Measurements from ENCODE around the gene CHRM4. TPM values are rescaled to one million over a fixed set of nuclear protein-coding genes. Genes with fewer than 3 reads are reported as not detected.
A peak's percentile ranks its signal among the peaks of the same experiment; 100 is the strongest.

The CHRM4 gene
- total RNA-seq, 1 donor from 2014 or later = 0.19 TPM

- peak; percentile 76 for DNase-seq (ENCODE audit: low read depth)
Observed at GRCh38 chr11:46369458-46370152, 22.0 kb downstream of the CHRM4 start.

GRCh38 chr11:46367916-46368267 lies 23.7 kb downstream of the CHRM4 start:
- no peak for DNase-seq (ENCODE audit: low read depth)

- DNase-seq (ENCODE audit: low read depth) = peak; percentile 63
Observed at GRCh38 chr11:46367244-46367915, 24.2 kb downstream of the CHRM4 start.

- DNase-seq (ENCODE audit: low read depth) = no peak
Observed at GRCh38 chr11:46366661-46367161, 24.9 kb downstream of the CHRM4 start.

- no peak for DNase-seq (ENCODE audit: low read depth)
Observed at GRCh38 chr11:46366260-46366659, 25.3 kb downstream of the CHRM4 start.

GRCh38 chr11:46364791-46365190 lies 26.8 kb downstream of the CHRM4 start:
- DNase-seq (ENCODE audit: low read depth) = no peak

GRCh38 chr11:46364056-46364455 lies 27.5 kb downstream of the CHRM4 start:
- no peak for DNase-seq (ENCODE audit: low read depth)

- peak; percentile 98 for DNase-seq (ENCODE audit: low read depth)
Observed at GRCh38 chr11:46363455-46364005, 28.0 kb downstream of the CHRM4 start.

- DNase-seq (ENCODE audit: low read depth) = peak; percentile 88
Observed at GRCh38 chr11:46363031-46363407, 28.6 kb downstream of the CHRM4 start.

GRCh38 chr11:46362156-46363030 lies 29.2 kb downstream of the CHRM4 start:
- DNase-seq (ENCODE audit: low read depth) = no peak

- DNase-seq (ENCODE audit: low read depth) = peak; percentile 92
Observed at GRCh38 chr11:46361283-46362155, 30.1 kb downstream of the CHRM4 start.

- DNase-seq (ENCODE audit: low read depth) = no peak
Observed at GRCh38 chr11:46360878-46361277, 30.7 kb downstream of the CHRM4 start.

- DNase-seq (ENCODE audit: low read depth) = no peak
Observed at GRCh38 chr11:46359953-46360352, 31.6 kb downstream of the CHRM4 start.

GRCh38 chr11:46357483-46357936 lies 34.1 kb downstream of the CHRM4 start:
- no peak for DNase-seq (ENCODE audit: low read depth)

- DNase-seq (ENCODE audit: low read depth) = no peak
Observed at GRCh38 chr11:46356924-46357482, 34.6 kb downstream of the CHRM4 start.

GRCh38 chr11:46353698-46354097 lies 37.9 kb downstream of the CHRM4 start:
- DNase-seq (ENCODE audit: low read depth) = no peak

- DNase-seq (ENCODE audit: low read depth) = peak; percentile 60
Observed at GRCh38 chr11:46352063-46352841, 39.3 kb downstream of the CHRM4 start.

GRCh38 chr11:46351606-46352005 lies 40.0 kb downstream of the CHRM4 start:
- no peak for DNase-seq (ENCODE audit: low read depth)

- no peak for DNase-seq (ENCODE audit: low read depth)
Observed at GRCh38 chr11:46351148-46351547, 40.4 kb downstream of the CHRM4 start.
